ENCODE data around the gene SRF. TPM values are rescaled to one million over a fixed set of nuclear protein-coding genes. Genes with fewer than 3 reads are reported as not detected.

SRF gene
- total and polyA plus RNA-seq, 2 of the 4 experiments (the other 2 are of a cell fraction) = 20.6 to 56.3 TPM

DNA sequence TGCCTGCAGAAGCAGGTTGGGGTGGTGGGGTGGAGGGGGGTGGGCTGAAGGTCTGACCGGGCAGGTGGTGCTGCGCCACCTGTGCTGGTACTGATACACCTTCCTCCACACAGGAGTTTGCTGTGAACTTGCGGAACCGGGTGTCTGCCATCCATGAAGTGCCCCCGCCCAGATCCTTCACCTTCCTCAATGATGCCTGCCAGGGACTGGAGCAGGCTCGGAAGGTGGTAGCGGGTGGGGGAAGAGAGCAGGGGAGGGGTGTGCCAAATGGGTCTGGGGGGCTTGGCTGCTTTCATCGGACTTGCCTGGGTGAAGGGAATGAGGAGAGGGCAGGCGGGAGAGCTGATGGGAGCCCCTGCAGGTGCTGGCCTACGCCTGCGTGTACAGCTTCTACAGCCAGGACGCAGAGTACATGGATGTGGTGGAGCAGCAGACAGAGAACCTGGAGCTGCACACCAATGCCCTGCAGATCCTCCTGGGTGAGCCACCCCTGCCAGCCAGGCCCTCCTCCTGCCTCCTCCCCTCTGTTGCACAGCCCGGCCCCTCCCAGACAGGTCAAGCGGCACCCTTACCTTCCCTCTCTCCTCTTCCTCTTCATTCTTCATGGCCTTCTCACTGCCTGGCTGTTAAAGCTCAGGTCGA, 51.5 kb downstream of the SRF start:
- no peak overlapping the region for H3K56ac ChIP-seq (ENCODE audit: extremely low read depth, insufficient read depth, low read length)
- H3K9me1 ChIP-seq (ENCODE audit: insufficient read depth, low read length) = no peaks in the 10 kb centered on the region
- H3K4me3 ChIP-seq (ENCODE audit: insufficient read depth, low read depth, low read length) = no peak overlapping the region
- no peak overlapping the region for H2BK5ac ChIP-seq (ENCODE audit: low read depth, low read length, poor library complexity, severe bottlenecking)
- peak overlapping the region; percentile 58 for H2AFZ ChIP-seq (replicated peaks; ENCODE audit: low read length, poor library complexity)
- in situ Hi-C loops (cut with MboI; ENCODE audit: low sequenced_read_pairs) (no loop called here), intact Hi-C loops (cut with micrococcal nuclease) (no loop called here), dilution Hi-C loops (cut with HindIII; ENCODE audit: low sequenced_read_pairs, unreplicated experiment) (no loop called here)
- H2BK20ac ChIP-seq (ENCODE audit: low read depth, low read length) = no peak overlapping the region
- H3K23ac ChIP-seq (ENCODE audit: low read depth, low read length) = no peak overlapping the region
- no peaks in the 10 kb centered on the region for H4K20me1 ChIP-seq (ENCODE audit: insufficient read depth, low read length)
- no peak for ATAC-seq (ENCODE audit: low read depth)
- ChIA-PET POLR2A (ENCODE audit: unreplicated experiment) (interaction anchor here (0.5 kb wide), 1 partner anchor 124 kb away, joined by 3 read pairs; no protein-coding TSS in a partner anchor), CTCF (no interaction called here)
- peaks cover 2% of the 10 kb centered on the region; the same call in 1 of the 2 replicates for H3K4me1 ChIP-seq (ENCODE audit: control insufficient read depth, insufficient read depth, low read length)
- no peaks in the 10 kb centered on the region; a peak in 1 of 4 replicates for H3K79me1 ChIP-seq (ENCODE audit: low read depth in 1 of 2, low read length in 2 of 2)
- H3K4ac ChIP-seq (ENCODE audit: low read depth, low read length) = no peak overlapping the region
- H3K27me3 ChIP-seq (ENCODE audit: control insufficient read depth, insufficient read depth, low read length) = no peaks in the 10 kb centered on the region
- no peak overlapping the region for H2AK5ac ChIP-seq (ENCODE audit: low read depth, low read length)
- H2BK120ac ChIP-seq (ENCODE audit: low read depth, low read length) = no peak overlapping the region
- H4K5ac ChIP-seq (ENCODE audit: low read depth, low read length) = no peak overlapping the region
- H3K9me3 ChIP-seq (ENCODE audit: control insufficient read depth, insufficient read depth, low read length) = no peaks in the 10 kb centered on the region
- no peak overlapping the region for H3K18ac ChIP-seq (ENCODE audit: low read depth, low read length)
- H4K91ac ChIP-seq (ENCODE audit: insufficient read depth, low read depth, low read length) = no peak overlapping the region
- peaks cover 39% of the 10 kb centered on the region for H3K36me3 ChIP-seq (ENCODE audit: control insufficient read depth, insufficient read depth, low read length)
- 80% methylated on average over 1 of the region's 15 CpGs; no CpG with 5 or more reads in 1 of the 2 experiments for WGBS, 2 experiments (ENCODE audit: extremely low coverage in 2 of 2, insufficient read length in 1 of 2)
- no peak overlapping the region for H3K4me2 ChIP-seq (ENCODE audit: low read depth, low read length)
- no peak overlapping the region for H3K14ac ChIP-seq (replicated peaks; ENCODE audit: low read depth, low read length)
- H3K9ac ChIP-seq (ENCODE audit: low read depth, low read length) = no peak overlapping the region
- H2BK15ac ChIP-seq (ENCODE audit: low read depth, low read length) = no peak overlapping the region
- BruUV-seq (replicated peaks) = no TSS peak
- no peak overlapping the region for H3K27ac ChIP-seq (ENCODE audit: insufficient read depth, low read length)
- TF ChIP-seq, protein P1, sequence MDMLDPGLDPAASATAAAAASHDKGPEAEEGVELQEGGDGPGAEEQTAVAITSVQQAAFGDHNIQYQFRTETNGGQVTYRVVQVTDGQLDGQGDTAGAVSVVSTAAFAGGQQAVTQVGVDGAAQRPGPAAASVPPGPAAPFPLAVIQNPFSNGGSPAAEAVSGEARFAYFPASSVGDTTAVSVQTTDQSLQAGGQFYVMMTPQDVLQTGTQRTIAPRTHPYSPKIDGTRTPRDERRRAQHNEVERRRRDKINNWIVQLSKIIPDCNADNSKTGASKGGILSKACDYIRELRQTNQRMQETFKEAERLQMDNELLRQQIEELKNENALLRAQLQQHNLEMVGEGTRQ (IDR thresholded peaks at IDR 0.05; ENCODE audit: low read depth, low read length) = no peak
- TF ChIP-seq BHLHE40 (IDR thresholded peaks at IDR 0.05; ENCODE audit: low read depth, low read length) (no peak), FOS (IDR thresholded peaks at IDR 0.05; ENCODE audit: low read depth, low read length) (no peak), RCOR1 (IDR thresholded peaks at IDR 0.05; ENCODE audit: insufficient replicate concordance, low read length) (no peak), CHD1 (IDR thresholded peaks at IDR 0.05; ENCODE audit: low read depth, low read length) (no peak), POLR2A (IDR thresholded peaks at IDR 0.05; ENCODE audit: low read depth, low read length) (no peak), NFE2L2 (IDR thresholded peaks at IDR 0.05; ENCODE audit: low read depth, low read length) (no peak), MAFK (IDR thresholded peaks at IDR 0.05; ENCODE audit: low read depth, low read length) (no peak), RAD21 (IDR thresholded peaks at IDR 0.05; ENCODE audit: low read length) (no peak), MAZ (IDR thresholded peaks at IDR 0.05; ENCODE audit: borderline replicate concordance, low read depth, low read length) (no peak), MXI1 (IDR thresholded peaks at IDR 0.05; ENCODE audit: borderline replicate concordance, low read depth, low read length) (no peak), SMC3 (IDR thresholded peaks at IDR 0.05; ENCODE audit: low read depth, low read length) (no peak), RFX5 (IDR thresholded peaks at IDR 0.05; ENCODE audit: low read depth, low read length) (no peak)
- TF ChIP-seq, protein P2, sequence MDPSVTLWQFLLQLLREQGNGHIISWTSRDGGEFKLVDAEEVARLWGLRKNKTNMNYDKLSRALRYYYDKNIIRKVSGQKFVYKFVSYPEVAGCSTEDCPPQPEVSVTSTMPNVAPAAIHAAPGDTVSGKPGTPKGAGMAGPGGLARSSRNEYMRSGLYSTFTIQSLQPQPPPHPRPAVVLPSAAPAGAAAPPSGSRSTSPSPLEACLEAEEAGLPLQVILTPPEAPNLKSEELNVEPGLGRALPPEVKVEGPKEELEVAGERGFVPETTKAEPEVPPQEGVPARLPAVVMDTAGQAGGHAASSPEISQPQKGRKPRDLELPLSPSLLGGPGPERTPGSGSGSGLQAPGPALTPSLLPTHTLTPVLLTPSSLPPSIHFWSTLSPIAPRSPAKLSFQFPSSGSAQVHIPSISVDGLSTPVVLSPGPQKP (IDR thresholded peaks at IDR 0.05; ENCODE audit: borderline replicate concordance, low read depth, low read length) = no peak
- TF ChIP-seq, protein P3, sequence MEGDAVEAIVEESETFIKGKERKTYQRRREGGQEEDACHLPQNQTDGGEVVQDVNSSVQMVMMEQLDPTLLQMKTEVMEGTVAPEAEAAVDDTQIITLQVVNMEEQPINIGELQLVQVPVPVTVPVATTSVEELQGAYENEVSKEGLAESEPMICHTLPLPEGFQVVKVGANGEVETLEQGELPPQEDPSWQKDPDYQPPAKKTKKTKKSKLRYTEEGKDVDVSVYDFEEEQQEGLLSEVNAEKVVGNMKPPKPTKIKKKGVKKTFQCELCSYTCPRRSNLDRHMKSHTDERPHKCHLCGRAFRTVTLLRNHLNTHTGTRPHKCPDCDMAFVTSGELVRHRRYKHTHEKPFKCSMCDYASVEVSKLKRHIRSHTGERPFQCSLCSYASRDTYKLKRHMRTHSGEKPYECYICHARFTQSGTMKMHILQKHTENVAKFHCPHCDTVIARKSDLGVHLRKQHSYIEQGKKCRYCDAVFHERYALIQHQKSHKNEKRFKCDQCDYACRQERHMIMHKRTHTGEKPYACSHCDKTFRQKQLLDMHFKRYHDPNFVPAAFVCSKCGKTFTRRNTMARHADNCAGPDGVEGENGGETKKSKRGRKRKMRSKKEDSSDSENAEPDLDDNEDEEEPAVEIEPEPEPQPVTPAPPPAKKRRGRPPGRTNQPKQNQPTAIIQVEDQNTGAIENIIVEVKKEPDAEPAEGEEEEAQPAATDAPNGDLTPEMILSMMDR (conservative IDR thresholded peaks at IDR 0.05; ENCODE audit: low read depth, low read length) = no peak
- H2AK9ac ChIP-seq (replicated peaks; ENCODE audit: low read depth, low read length, poor library complexity) = no peak overlapping the region
- no peak for DNase-seq
- H4K8ac ChIP-seq (ENCODE audit: low read depth in 2 of 2, low read length in 2 of 2) = no peak overlapping the region

Data from IMR-90 (cell line).